Loucy (cell line): ENCODE results near the gene B3GALT5.

Experiments
- H2AFZ ChIP-seq: fragments of 200-600 bp; sonication (generic); 2 replicates; pipeline ENCODE4 v1.6.0; 2016; ENCODE audit warnings: antibody characterized with exemption, mild to moderate bottlenecking, low read length, moderate library complexity
- H3F3A ChIP-seq: fragments of 200-600 bp; 2 replicates; pipeline ENCODE4 v1.6.0; 2016; ENCODE audit warnings: antibody characterized with exemption, low read depth, mild to moderate bottlenecking
- H3K27me3 ChIP-seq: fragments of 200-600 bp; sonication (generic); 2 replicates; pipeline ENCODE4 v1.6.1; 2014; ENCODE audit warnings: low read length, mild to moderate bottlenecking; ENCODE audit not compliant: insufficient read depth, poor library complexity, severe bottlenecking
- H3K36me3 ChIP-seq: fragments of 200-600 bp; sonication (generic); 2 replicates; pipeline ENCODE4 v1.6.1; 2016; ENCODE audit warnings: low read length; ENCODE audit not compliant: insufficient read depth
- H3K4me1 ChIP-seq: fragments of 200-600 bp; sonication (generic); 2 replicates; pipeline ENCODE4 v1.5.1; 2014; ENCODE audit warnings: low read length, mild to moderate bottlenecking; ENCODE audit not compliant: insufficient read depth, poor library complexity, severe bottlenecking
- H3K4me2 ChIP-seq: fragments of 200-600 bp; sonication (generic); 2 replicates; pipeline ENCODE4 v1.6.0; 2014; ENCODE audit warnings: antibody characterized with exemption, low read length, low read depth, mild to moderate bottlenecking; ENCODE audit not compliant: poor library complexity, severe bottlenecking
- H3K4me3 ChIP-seq: fragments of 200-600 bp; sonication (generic); 2 replicates; pipeline ENCODE4 v1.5.1; 2014; ENCODE audit warnings: low read length, mild to moderate bottlenecking, mixed read lengths; ENCODE audit not compliant: poor library complexity, severe bottlenecking
- H3K79me2 ChIP-seq: fragments of 200-600 bp; sonication (generic); 2 replicates; pipeline ENCODE4 v1.6.1; 2014; ENCODE audit warnings: low read length; ENCODE audit not compliant: insufficient read depth
- H3K9ac ChIP-seq: fragments of 200-600 bp; sonication (generic); 2 replicates; pipeline ENCODE4 v1.6.0; 2014; ENCODE audit warnings: mild to moderate bottlenecking, low read depth, low read length, moderate library complexity; ENCODE audit not compliant: poor library complexity, severe bottlenecking
- H3K9me2 ChIP-seq: fragments of 200-600 bp; sonication (generic); replicated peaks from 2 replicates; pipeline ENCODE4 v1.6.1; 2016; ENCODE audit warnings: low read depth, low read length, mixed read lengths
- H3K9me3 ChIP-seq: fragments of 200-600 bp; sonication (generic); 2 replicates; pipeline ENCODE4 v1.6.1; 2014; ENCODE audit warnings: mild to moderate bottlenecking, antibody characterized with exemption, low read length, low read depth; ENCODE audit not compliant: insufficient read depth
- H4K20me1 ChIP-seq: fragments of 200-600 bp; sonication (generic); 2 replicates; pipeline ENCODE4 v1.6.0; 2014; ENCODE audit warnings: antibody characterized with exemption, low read length, mild to moderate bottlenecking; ENCODE audit not compliant: insufficient read depth, poor library complexity, severe bottlenecking
- EZH2phosphoT487 ChIP-seq: fragments of 200-600 bp; IDR thresholded peaks from 2 replicates; pipeline ENCODE4 v1.6.1; 2018; ENCODE audit warnings: antibody characterized with exemption, mild to moderate bottlenecking, moderate library complexity, borderline replicate concordance
- TF ChIP-seq, protein P1 (sequence below): fragments of 200-600 bp; sonication (generic); conservative IDR thresholded peaks from 2 replicates; pipeline ENCODE4 v1.5.1; 2014; ENCODE audit warnings: mild to moderate bottlenecking, antibody characterized with exemption, low read length

The B3GALT5 gene

DNA sequence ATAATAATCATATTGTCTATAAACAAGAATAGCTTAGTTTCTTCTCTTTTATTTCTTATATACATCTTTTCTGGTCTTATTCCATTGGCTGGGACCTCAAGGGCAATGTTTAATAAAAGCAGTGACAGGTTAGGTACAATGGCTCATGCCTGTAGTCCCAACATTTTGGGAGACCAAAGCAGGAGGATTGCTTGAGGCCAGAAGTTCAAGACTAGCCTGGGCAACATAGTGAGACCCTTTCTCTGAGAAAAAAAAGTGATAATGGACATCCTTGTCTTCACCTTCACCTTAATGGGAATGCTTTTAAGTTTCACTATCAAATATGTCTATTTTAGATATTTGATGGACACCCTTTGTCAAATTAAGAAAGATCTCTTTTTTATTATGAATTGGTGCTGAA, 8.1 kb downstream of the B3GALT5 start:
- Histone ChIP-seq H3K9me2 (no peaks in the 10 kb centered on the region), H4K20me1 (no peaks in the 10 kb centered on the region), H3K4me1 (no peaks in the 10 kb centered on the region), H3F3A (no peaks in the 10 kb centered on the region), H3K36me3 (no peaks in the 10 kb centered on the region), H3K9ac (no peak overlapping the region), H3K27me3 (no peaks in the 10 kb centered on the region), H2AFZ (no peak overlapping the region), H3K4me2 (no peak overlapping the region), H3K4me3 (no peak overlapping the region), H3K79me2 (no peaks in the 10 kb centered on the region), H3K9me3 (no peaks in the 10 kb centered on the region)
- no peak for TF ChIP-seq EZH2phosphoT487

DNA sequence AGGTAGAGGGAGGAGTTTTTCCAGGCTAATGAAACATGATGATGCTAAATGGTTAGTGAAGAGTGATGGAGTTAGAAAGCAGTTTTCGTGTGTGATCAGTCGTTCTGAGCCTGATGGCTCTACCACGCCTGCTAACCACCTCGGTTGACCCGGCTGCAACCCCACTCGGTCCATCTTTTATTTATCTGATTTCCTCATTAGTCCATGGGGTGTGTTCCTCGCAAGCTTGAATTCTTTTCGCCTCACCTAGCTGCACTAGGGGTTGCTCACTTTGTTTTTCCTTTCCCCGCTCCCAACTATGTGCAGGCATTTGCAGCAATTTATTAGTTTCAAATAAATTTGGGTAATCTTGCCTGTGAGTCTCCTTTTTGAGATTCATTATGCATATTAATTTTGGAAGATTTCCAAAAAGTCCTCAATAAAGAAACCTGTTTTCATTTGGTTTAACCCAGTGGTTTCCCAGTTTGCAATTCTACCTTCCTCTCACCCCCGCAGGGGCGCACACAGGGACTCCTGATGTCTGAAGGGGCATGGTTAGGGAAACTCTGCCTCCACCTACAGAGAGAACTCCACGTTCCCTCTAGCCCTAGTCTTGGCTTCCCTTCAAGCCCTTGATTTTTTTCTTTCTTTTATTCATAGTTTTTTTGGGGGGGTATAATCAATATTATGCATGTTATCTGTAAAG, 12.6 kb downstream of the B3GALT5 start:
- H3K9ac ChIP-seq: no peak overlapping the region
- no peaks in the 10 kb centered on the region for H3K79me2 ChIP-seq
- H3K9me3 ChIP-seq: no peaks in the 10 kb centered on the region
- no peaks in the 10 kb centered on the region for H4K20me1 ChIP-seq
- H3K27me3 ChIP-seq: no peaks in the 10 kb centered on the region
- no peak overlapping the region for H3K4me2 ChIP-seq
- H2AFZ ChIP-seq: no peak overlapping the region
- no peaks in the 10 kb centered on the region for H3F3A ChIP-seq
- no peak overlapping the region for H3K4me3 ChIP-seq
- H3K4me1 ChIP-seq: no peaks in the 10 kb centered on the region
- no peaks in the 10 kb centered on the region for H3K9me2 ChIP-seq
- H3K36me3 ChIP-seq: no peaks in the 10 kb centered on the region
- TF ChIP-seq EZH2phosphoT487: no peak
- TF ChIP-seq, protein P1, sequence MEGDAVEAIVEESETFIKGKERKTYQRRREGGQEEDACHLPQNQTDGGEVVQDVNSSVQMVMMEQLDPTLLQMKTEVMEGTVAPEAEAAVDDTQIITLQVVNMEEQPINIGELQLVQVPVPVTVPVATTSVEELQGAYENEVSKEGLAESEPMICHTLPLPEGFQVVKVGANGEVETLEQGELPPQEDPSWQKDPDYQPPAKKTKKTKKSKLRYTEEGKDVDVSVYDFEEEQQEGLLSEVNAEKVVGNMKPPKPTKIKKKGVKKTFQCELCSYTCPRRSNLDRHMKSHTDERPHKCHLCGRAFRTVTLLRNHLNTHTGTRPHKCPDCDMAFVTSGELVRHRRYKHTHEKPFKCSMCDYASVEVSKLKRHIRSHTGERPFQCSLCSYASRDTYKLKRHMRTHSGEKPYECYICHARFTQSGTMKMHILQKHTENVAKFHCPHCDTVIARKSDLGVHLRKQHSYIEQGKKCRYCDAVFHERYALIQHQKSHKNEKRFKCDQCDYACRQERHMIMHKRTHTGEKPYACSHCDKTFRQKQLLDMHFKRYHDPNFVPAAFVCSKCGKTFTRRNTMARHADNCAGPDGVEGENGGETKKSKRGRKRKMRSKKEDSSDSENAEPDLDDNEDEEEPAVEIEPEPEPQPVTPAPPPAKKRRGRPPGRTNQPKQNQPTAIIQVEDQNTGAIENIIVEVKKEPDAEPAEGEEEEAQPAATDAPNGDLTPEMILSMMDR: no peak

DNA sequence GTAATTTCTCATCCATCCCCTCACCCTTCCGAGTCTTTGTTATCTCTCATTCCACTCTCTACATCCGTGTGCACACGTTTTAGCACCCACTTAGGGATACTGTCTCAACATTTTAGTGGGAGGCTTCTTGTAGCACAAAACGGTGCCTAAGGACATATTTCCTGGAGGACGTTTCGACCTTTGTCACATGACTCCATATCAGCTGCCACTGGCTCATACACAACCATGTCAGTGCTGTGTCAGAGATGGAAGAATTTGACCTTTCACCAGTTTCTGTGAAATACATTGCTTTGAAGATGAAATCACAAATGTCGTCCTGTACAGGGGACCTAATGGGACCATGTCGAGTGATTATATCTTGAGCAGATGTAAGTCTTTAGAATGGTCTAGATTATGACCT, 15.6 kb downstream of the B3GALT5 start:
- H3K9ac ChIP-seq: no peak overlapping the region
- H3K9me2 ChIP-seq: no peaks in the 10 kb centered on the region
- no peaks in the 10 kb centered on the region for H3K4me1 ChIP-seq
- no peaks in the 10 kb centered on the region for H3K79me2 ChIP-seq
- no peak overlapping the region for H3K4me3 ChIP-seq
- no peaks in the 10 kb centered on the region for H4K20me1 ChIP-seq
- H3K36me3 ChIP-seq: no peaks in the 10 kb centered on the region
- H3F3A ChIP-seq: no peaks in the 10 kb centered on the region
- no peaks in the 10 kb centered on the region for H3K27me3 ChIP-seq
- H2AFZ ChIP-seq: no peak overlapping the region
- no peak for TF ChIP-seq EZH2phosphoT487
- TF ChIP-seq, protein P1: no peak
- H3K4me2 ChIP-seq: no peak overlapping the region
- H3K9me3 ChIP-seq: no peaks in the 10 kb centered on the region

DNA sequence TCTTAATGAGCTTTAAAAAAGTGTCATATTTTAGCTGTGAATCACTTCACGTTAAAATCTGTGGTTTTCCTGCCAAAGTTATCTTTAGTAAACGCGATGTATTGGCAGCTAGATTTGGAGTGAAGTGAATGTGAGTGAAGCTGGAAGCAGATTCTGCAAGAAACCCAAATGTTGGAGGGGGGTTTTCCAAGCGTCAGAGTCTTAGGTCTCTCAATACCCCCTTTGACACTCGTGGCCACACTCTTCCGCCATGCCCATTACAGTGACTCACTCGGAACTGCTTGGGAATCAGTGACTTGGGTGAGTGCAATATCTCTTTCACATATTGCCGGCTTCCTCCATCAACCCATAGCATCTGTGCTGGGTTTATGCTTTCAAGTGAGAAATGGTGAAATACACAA, 17.5 kb downstream of the B3GALT5 start:
- no peaks in the 10 kb centered on the region for H3K9me2 ChIP-seq
- H3K79me2 ChIP-seq: no peaks in the 10 kb centered on the region
- H3K4me3 ChIP-seq: no peak overlapping the region
- TF ChIP-seq, protein P1: no peak
- no peak for TF ChIP-seq EZH2phosphoT487
- H3K4me1 ChIP-seq: no peaks in the 10 kb centered on the region
- H3F3A ChIP-seq: no peaks in the 10 kb centered on the region
- H3K4me2 ChIP-seq: no peak overlapping the region
- H3K9ac ChIP-seq: no peak overlapping the region
- H3K9me3 ChIP-seq: no peaks in the 10 kb centered on the region
- H3K36me3 ChIP-seq: no peaks in the 10 kb centered on the region
- H2AFZ ChIP-seq: no peak overlapping the region
- H3K27me3 ChIP-seq: no peaks in the 10 kb centered on the region
- no peaks in the 10 kb centered on the region for H4K20me1 ChIP-seq
